GM23248 (cell line): Measurements from ENCODE around the gene BARHL2. TPM values are rescaled to one million over a fixed set of nuclear protein-coding genes. Genes with fewer than 3 reads are reported as not detected.
A peak's percentile ranks its signal among the peaks of the same experiment; 100 is the strongest.

Experiments
- DNase-seq: peaks from one replicate; pipeline ENCODE4 v3.0.0-alpha.2; 2015
- H2AFZ ChIP-seq: fragments of 200-600 bp; sonication (generic); 2 replicates; pipeline ENCODE4 v1.6.1; 2016; ENCODE audit warnings: antibody characterized with exemption
- H3F3A ChIP-seq: fragments of 200-600 bp; sonication (generic); 2 replicates; pipeline ENCODE4 v1.6.1; 2016; ENCODE audit warnings: mild to moderate bottlenecking, antibody characterized with exemption, mixed run types; ENCODE audit not compliant: insufficient read depth
- H3K27ac ChIP-seq: fragments of 200-600 bp; sonication (generic); 2 replicates; pipeline ENCODE4 v1.5.1; 2016; ENCODE audit warnings: mild to moderate bottlenecking
- H3K27me3 ChIP-seq: fragments of 200-600 bp; sonication (generic); replicated peaks from 2 replicates; pipeline ENCODE4 v1.6.1; 2016; ENCODE audit warnings: mild to moderate bottlenecking; ENCODE audit not compliant: insufficient read depth
- H3K36me3 ChIP-seq: fragments of 200-600 bp; sonication (generic); 2 replicates; pipeline ENCODE4 v1.6.1; 2016; ENCODE audit warnings: low read depth, mild to moderate bottlenecking
- H3K4me1 ChIP-seq: fragments of 200-600 bp; sonication (generic); 2 replicates; pipeline ENCODE4 v1.6.1; 2016; ENCODE audit warnings: mild to moderate bottlenecking; ENCODE audit not compliant: insufficient read depth
- H3K4me2 ChIP-seq: fragments of 200-600 bp; sonication (generic); one replicate; pipeline ENCODE4 v1.6.1; 2016; ENCODE audit warnings: mild to moderate bottlenecking; ENCODE audit not compliant: unreplicated experiment
- H3K4me3 ChIP-seq: fragments of 200-600 bp; sonication (generic); 2 replicates; pipeline ENCODE4 v1.5.1; 2016; ENCODE audit warnings: mild to moderate bottlenecking
- H3K79me2 ChIP-seq: fragments of 200-600 bp; sonication (generic); 2 replicates; pipeline ENCODE4 v1.6.1; 2016; ENCODE audit warnings: mild to moderate bottlenecking; ENCODE audit not compliant: insufficient read depth
- H3K9ac ChIP-seq: fragments of 200-600 bp; sonication (generic); 2 replicates; pipeline ENCODE4 v1.6.1; 2016; ENCODE audit warnings: mild to moderate bottlenecking
- H3K9me2 ChIP-seq: fragments of 200-600 bp; sonication (generic); 2 replicates; pipeline ENCODE4 v1.6.1; 2016; ENCODE audit warnings: mixed run types, mild to moderate bottlenecking, moderate library complexity; ENCODE audit not compliant: insufficient read depth
- H3K9me3 ChIP-seq: fragments of 200-600 bp; sonication (generic); one replicate; pipeline ENCODE4 v1.6.1; 2017; ENCODE audit warnings: low read depth
- H4K20me1 ChIP-seq: fragments of 200-600 bp; sonication (generic); 2 replicates; pipeline ENCODE4 v1.6.0; 2016; ENCODE audit not compliant: insufficient read depth
- EZH2 ChIP-seq: fragments of 200-600 bp; sonication (generic); IDR thresholded peaks from 2 replicates; pipeline ENCODE4 v1.6.1; 2018; ENCODE audit warnings: antibody characterized with exemption, mild to moderate bottlenecking; ENCODE audit not compliant: insufficient read depth, poor library complexity, severe bottlenecking
- EZH2phosphoT487 ChIP-seq: fragments of 200-600 bp; sonication (generic); IDR thresholded peaks from 2 replicates; pipeline ENCODE4 v1.6.1; 2018; ENCODE audit warnings: antibody characterized with exemption, moderate library complexity, mild to moderate bottlenecking, low read depth; ENCODE audit not compliant: insufficient read depth
- WGBS, 2 experiments: methylation state at CpG; one replicate each; pipeline ENCODE4 v1.1.6; 2015 to 2017; ENCODE audit warnings: low lambda C conversion rate in 2 of 2, low coverage in 1 of 2; ENCODE audit errors: missing lambda C conversion rate in 2 of 2; 5-methylcytosine and 5-hydroxymethylcytosine counted together
- in situ Hi-C: fragments of 300-500 bp; cut with MboI; formaldehyde crosslinking; loops from 2 replicates; pipeline ENCODE4 v1.15.0; 2020
- polyA plus RNA-seq: library from polyadenylated mRNA; unstranded; fragments of >200 nt; fragmentation: Nextera tagmentation; extraction: Ambion mirVana; gene quantifications from 2 replicates; pipeline ENCODE4 v1.2.1, GENCODE V29; 2016
- total RNA-seq: library from RNA; depleted of rRNA; stranded (reverse); fragments of >200 nt; shearing (Covaris generic); gene quantifications from 2 replicates; pipeline ENCODE4 v1.2.3, GENCODE V29; 2014

BARHL2 gene
- total and polyA plus RNA-seq, 2 experiments from 2014 or later, result not detected

GRCh38 chr1:90728502-90729287 is 11.6 kb upstream of the BARHL2 start:
- no peaks in the 10 kb centered on the region for H3K9me2 ChIP-seq
- in situ Hi-C loops, result no loop called here
- no peak for DNase-seq
- peak; percentile 60 for TF ChIP-seq EZH2
- 0 out of 2 replicates have a peak, but pooled peaks have one; percentile 23 for TF ChIP-seq EZH2phosphoT487
- no peak overlapping the region for H3K4me3 ChIP-seq
- no peak overlapping the region for H3K4me2 ChIP-seq
- H3K36me3 ChIP-seq, result no peaks in the 10 kb centered on the region
- no peaks in the 10 kb centered on the region for H3K79me2 ChIP-seq
- no peaks in the 10 kb centered on the region for H3K9me3 ChIP-seq
- no peak overlapping the region for H3K9ac ChIP-seq
- WGBS, 2 experiments, result 21% methylated on average over 25 of the region's 25 CpGs
- H4K20me1 ChIP-seq, result no peaks in the 10 kb centered on the region
- no peak overlapping the region for H2AFZ ChIP-seq
- no peaks in the 10 kb centered on the region for H3F3A ChIP-seq
- no peaks in the 10 kb centered on the region for H3K4me1 ChIP-seq
- H3K27me3 ChIP-seq, result peaks cover 94% of the 10 kb centered on the region
- H3K27ac ChIP-seq, result no peak overlapping the region

GRCh38 chr1:90727917-90728501 is 10.9 kb upstream of the BARHL2 start:
- H3K79me2 ChIP-seq, result no peaks in the 10 kb centered on the region
- DNase-seq, result no peak
- H4K20me1 ChIP-seq, result no peaks in the 10 kb centered on the region
- H2AFZ ChIP-seq, result no peak overlapping the region
- no peak overlapping the region for H3K4me3 ChIP-seq
- H3K4me2 ChIP-seq, result no peak overlapping the region
- TF ChIP-seq EZH2 (no peak), EZH2phosphoT487 (no peak)
- peaks cover 100% of the 10 kb centered on the region for H3K27me3 ChIP-seq
- H3K36me3 ChIP-seq, result no peaks in the 10 kb centered on the region
- H3K9me2 ChIP-seq, result no peaks in the 10 kb centered on the region
- no peaks in the 10 kb centered on the region for H3K4me1 ChIP-seq
- in situ Hi-C loops, result no loop called here
- H3K27ac ChIP-seq, result no peak overlapping the region
- H3F3A ChIP-seq, result no peaks in the 10 kb centered on the region
- H3K9ac ChIP-seq, result no peak overlapping the region
- no peaks in the 10 kb centered on the region for H3K9me3 ChIP-seq
- WGBS, 2 experiments, result 41 to 47% methylated on average over 5 of the region's 5 CpGs

GRCh38 chr1:90726986-90727480 is 9.9 kb upstream of the BARHL2 start:
- Histone ChIP-seq H3K27ac (no peak overlapping the region), H3K9me3 (no peaks in the 10 kb centered on the region), H3K4me2 (no peak overlapping the region), H3K79me2 (no peaks in the 10 kb centered on the region), H3K9me2 (no peaks in the 10 kb centered on the region), H3K4me1 (no peaks in the 10 kb centered on the region), H2AFZ (no peak overlapping the region), H3F3A (no peaks in the 10 kb centered on the region), H3K27me3 (peaks cover 100% of the 10 kb centered on the region), H4K20me1 (no peaks in the 10 kb centered on the region), H3K4me3 (no peak overlapping the region), H3K36me3 (no peaks in the 10 kb centered on the region), H3K9ac (no peak overlapping the region)
- no peak for TF ChIP-seq EZH2
- TF ChIP-seq EZH2phosphoT487, result no peak
- WGBS, 2 experiments, result 29 to 32% methylated on average over 22 to 24 of the region's 25 CpGs
- in situ Hi-C loops, result no loop called here
- no peak for DNase-seq

GRCh38 chr1:90726425-90726985 is 9.4 kb upstream of the BARHL2 start:
- DNase-seq, result no peak
- Histone ChIP-seq H3K9me3 (no peaks in the 10 kb centered on the region), H3K27me3 (peaks cover 99% of the 10 kb centered on the region), H4K20me1 (no peaks in the 10 kb centered on the region), H3K9me2 (no peaks in the 10 kb centered on the region), H3K4me2 (no peak overlapping the region), H2AFZ (no peak overlapping the region), H3K4me3 (no peak overlapping the region), H3K9ac (no peak overlapping the region), H3K4me1 (no peaks in the 10 kb centered on the region), H3K36me3 (no peaks in the 10 kb centered on the region), H3K79me2 (no peaks in the 10 kb centered on the region), H3F3A (no peaks in the 10 kb centered on the region), H3K27ac (no peak overlapping the region)
- in situ Hi-C loops, result no loop called here
- 20 to 29% methylated on average over 24 to 28 of the region's 28 CpGs for WGBS, 2 experiments
- TF ChIP-seq EZH2, result peak; percentile 77
- TF ChIP-seq EZH2phosphoT487, result no peak
